SK-N-MC (cell line): ENCODE results near the gene SESTD1.

Experiments
- EZH2 ChIP-seq: fragments of 200-600 bp; sonication (generic); IDR thresholded peaks from one replicate; pipeline ENCODE4 v1.6.1; 2017; ENCODE audit warnings: antibody characterized with exemption
- FOXP2 ChIP-seq: optimal IDR thresholded peaks from 2 replicates; pipeline ENCODE3; 2011; ENCODE audit warnings: mild to moderate bottlenecking, moderate library complexity; ENCODE audit not compliant: insufficient read depth; ENCODE audit errors: extremely low read length, control extremely low read depth
- POLR2AphosphoS5 ChIP-seq: IDR thresholded peaks from 2 replicates; pipeline ENCODE4 v1.6.1; 2012; ENCODE audit warnings: mild to moderate bottlenecking, low read depth, low read length, borderline replicate concordance

- TF ChIP-seq FOXP2: no peak
- TF ChIP-seq POLR2AphosphoS5: no peak
- no peak for TF ChIP-seq EZH2
These were observed 40.3 kb downstream of the SESTD1 start for GRCh38 chr2:179224361-179224760.
